Tibial artery (tissue), 4 donors: ENCODE results near the gene ADCY5.
A peak's percentile ranks its signal among the peaks of the same experiment; 100 is the strongest.

ENCODE experiments used
- DNase-seq, 2 donors: peaks; one replicate each; pipeline ENCODE4 v3.0.0-alpha.2; 2019
- H3K27ac ChIP-seq, 2 donors: fragments of 200-600 bp; sonication (generic) in 1 of 2; 1 replicate in 1 of 2; 2 replicates in 1 of 2; pipeline ENCODE4 v1.5.1; 2018 to 2019; ENCODE audit warnings: mild to moderate bottlenecking in 1 of 2
- H3K27me3 ChIP-seq, 2 donors: fragments of 200-600 bp; sonication (generic) in 1 of 2; one replicate each; pipeline versions ENCODE4 v1.5.1 to v1.6.0; 2016 to 2019
- H3K36me3 ChIP-seq, 3 donors: fragments of 200-600 bp; sonication (generic) in 2 of 3; one replicate each; pipeline ENCODE4 v1.5.1; 2016 to 2019; ENCODE audit warnings: mild to moderate bottlenecking in 2 of 3
- H3K4me1 ChIP-seq, 4 donors: fragments of 200-600 bp; sonication (generic) in 2 of 4; 1 replicate in 3 of 4; 2 replicates in 1 of 4; pipeline ENCODE4 v1.5.1; 2016 to 2019
- H3K4me3 ChIP-seq, 2 donors: fragments of 200-600 bp; sonication (generic) in 1 of 2; 1 replicate in 1 of 2; 2 replicates in 1 of 2; pipeline ENCODE4 v1.5.1; 2018 to 2019; ENCODE audit warnings: mild to moderate bottlenecking in 2 of 2
- H3K9me3 ChIP-seq, 3 donors: fragments of 200-600 bp; sonication (generic) in 1 of 3; one replicate each; pipeline ENCODE4 v1.5.1; 2016 to 2019
- intact Hi-C: fragments of 100-400 bp; cut with DNase I; formaldehyde crosslinking; loops from one replicate; pipeline ENCODE4 v1.15.0; 2023; ENCODE audit warnings: low total_unique reads
- TF ChIP-seq, protein P1 (sequence below), 2 experiments: fragments of 200-600 bp in 1 of 2; fragments of 450-650 bp in 1 of 2; IDR thresholded peaks; one replicate each; pipeline ENCODE4 v1.5.1; 2017 to 2019; ENCODE audit warnings: antibody characterized with exemption in 2 of 2, mild to moderate bottlenecking in 1 of 2, moderate library complexity in 1 of 2

ADCY5 gene

GRCh38 chr3:123258811-123259420, 190.0 kb downstream of the ADCY5 start:
- H3K4me3 ChIP-seq, result no peak overlapping the region
- no peaks in the 10 kb centered on the region for H3K9me3 ChIP-seq
- H3K4me1 ChIP-seq, result no peaks in the 10 kb centered on the region
- H3K27ac ChIP-seq, result no peak overlapping the region
- H3K36me3 ChIP-seq, result peaks cover 0 to 7% (median 6%) of the 10 kb centered on the region in 3 donors
- intact Hi-C loops, result loop anchor here (5.0 kb wide), 2 partner anchors 232 to 317 kb away; partner anchors contain the start of gene SEMA5B
- H3K27me3 ChIP-seq, result no peaks in the 10 kb centered on the region
- TF ChIP-seq, protein P1, sequence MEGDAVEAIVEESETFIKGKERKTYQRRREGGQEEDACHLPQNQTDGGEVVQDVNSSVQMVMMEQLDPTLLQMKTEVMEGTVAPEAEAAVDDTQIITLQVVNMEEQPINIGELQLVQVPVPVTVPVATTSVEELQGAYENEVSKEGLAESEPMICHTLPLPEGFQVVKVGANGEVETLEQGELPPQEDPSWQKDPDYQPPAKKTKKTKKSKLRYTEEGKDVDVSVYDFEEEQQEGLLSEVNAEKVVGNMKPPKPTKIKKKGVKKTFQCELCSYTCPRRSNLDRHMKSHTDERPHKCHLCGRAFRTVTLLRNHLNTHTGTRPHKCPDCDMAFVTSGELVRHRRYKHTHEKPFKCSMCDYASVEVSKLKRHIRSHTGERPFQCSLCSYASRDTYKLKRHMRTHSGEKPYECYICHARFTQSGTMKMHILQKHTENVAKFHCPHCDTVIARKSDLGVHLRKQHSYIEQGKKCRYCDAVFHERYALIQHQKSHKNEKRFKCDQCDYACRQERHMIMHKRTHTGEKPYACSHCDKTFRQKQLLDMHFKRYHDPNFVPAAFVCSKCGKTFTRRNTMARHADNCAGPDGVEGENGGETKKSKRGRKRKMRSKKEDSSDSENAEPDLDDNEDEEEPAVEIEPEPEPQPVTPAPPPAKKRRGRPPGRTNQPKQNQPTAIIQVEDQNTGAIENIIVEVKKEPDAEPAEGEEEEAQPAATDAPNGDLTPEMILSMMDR (IDR thresholded peaks at IDR 0.05), result peak; percentile 71 to 76
- DNase-seq, result no peak

GRCh38 chr3:123258359-123258758, 190.5 kb downstream of the ADCY5 start:
- no peaks in the 10 kb centered on the region for H3K4me1 ChIP-seq
- H3K27ac ChIP-seq, result no peak overlapping the region
- intact Hi-C loops, result loop anchor here (5.0 kb wide), 2 partner anchors 231 to 316 kb away; partner anchors contain the start of gene SEMA5B
- H3K36me3 ChIP-seq, result peaks cover 0 to 6% (median 4%) of the 10 kb centered on the region in 3 donors
- no peaks in the 10 kb centered on the region for H3K9me3 ChIP-seq
- no peak for DNase-seq
- TF ChIP-seq, protein P1 (IDR thresholded peaks at IDR 0.05), result no peak
- no peaks in the 10 kb centered on the region for H3K27me3 ChIP-seq
- H3K4me3 ChIP-seq, result no peak overlapping the region

GRCh38 chr3:123256256-123256655, 192.6 kb downstream of the ADCY5 start:
- TF ChIP-seq, protein P1 (IDR thresholded peaks at IDR 0.05), result no peak
- Histone ChIP-seq H3K36me3 (no peaks in the 10 kb centered on the region), H3K27me3 (no peaks in the 10 kb centered on the region), H3K4me3 (no peak overlapping the region), H3K27ac (no peak overlapping the region), H3K4me1 (peaks cover 0 to 5% (median 0%) of the 10 kb centered on the region in 4 donors), H3K9me3 (no peaks in the 10 kb centered on the region)
- intact Hi-C loops, result loop anchor here (5.0 kb wide), 2 partner anchors 229 to 314 kb away; partner anchors contain the start of gene SEMA5B
- DNase-seq, result no peak

DNA sequence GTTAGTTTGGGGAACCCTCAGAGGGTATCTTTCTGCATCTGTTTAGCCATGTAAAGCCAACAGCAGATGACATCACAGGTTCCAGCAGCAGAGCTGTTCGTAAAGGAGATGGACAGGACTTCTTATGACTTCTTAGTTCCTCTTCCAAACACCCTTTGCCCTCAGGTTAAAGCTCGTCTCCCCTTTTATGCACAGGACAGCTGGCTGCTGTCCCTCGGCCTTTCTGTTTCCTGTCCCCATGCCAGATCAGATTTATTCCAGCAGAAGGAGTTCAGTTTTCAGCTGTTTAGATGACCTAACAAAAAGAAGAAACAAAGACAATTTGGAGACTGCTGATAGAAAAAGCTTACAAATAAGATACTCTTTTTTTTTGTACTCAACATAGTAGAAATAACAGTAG, 202.0 kb downstream of the ADCY5 start:
- intact Hi-C loops, result no loop called here
- no peaks in the 10 kb centered on the region for H3K9me3 ChIP-seq
- no peaks in the 10 kb centered on the region for H3K27me3 ChIP-seq
- no peak overlapping the region for H3K4me3 ChIP-seq
- no peak for DNase-seq
- H3K27ac ChIP-seq, result peak overlapping the region in 1 of 2 donors; percentile 42
- TF ChIP-seq, protein P1 (IDR thresholded peaks at IDR 0.05), result no peak
- peaks cover 0 to 37% (median 15%) of the 10 kb centered on the region in 4 donors for H3K4me1 ChIP-seq
- H3K36me3 ChIP-seq, result peaks cover 3 to 9% (median 4%) of the 10 kb centered on the region in 3 donors

- no peaks in the 10 kb centered on the region for H3K9me3 ChIP-seq
- H3K4me3 ChIP-seq, result no peak overlapping the region
- DNase-seq, result no peak
- no peak overlapping the region for H3K27ac ChIP-seq
- H3K36me3 ChIP-seq, result peaks cover 8 to 10% (median 8%) of the 10 kb centered on the region in 3 donors
- TF ChIP-seq, protein P1 (IDR thresholded peaks at IDR 0.05), result no peak
- no peaks in the 10 kb centered on the region for H3K27me3 ChIP-seq
- intact Hi-C loops, result no loop called here
- peaks cover 0 to 24% (median 10%) of the 10 kb centered on the region in 4 donors for H3K4me1 ChIP-seq
Measured at GRCh38 chr3:123244128-123244527, 204.8 kb downstream of the ADCY5 start.
